ENCODE results near the gene MBD3L4. TPM values are rescaled to one million over a fixed set of nuclear protein-coding genes. Genes with fewer than 3 reads are reported as not detected.
"Not testable (repeated sequence)": the region's sequence is repeated elsewhere in the genome, so short reads cannot be mapped to it uniquely, and the experiment has no call there.

The MBD3L4 gene
- total RNA-seq, 1 donor from 2014 or later: not detected

DNA sequence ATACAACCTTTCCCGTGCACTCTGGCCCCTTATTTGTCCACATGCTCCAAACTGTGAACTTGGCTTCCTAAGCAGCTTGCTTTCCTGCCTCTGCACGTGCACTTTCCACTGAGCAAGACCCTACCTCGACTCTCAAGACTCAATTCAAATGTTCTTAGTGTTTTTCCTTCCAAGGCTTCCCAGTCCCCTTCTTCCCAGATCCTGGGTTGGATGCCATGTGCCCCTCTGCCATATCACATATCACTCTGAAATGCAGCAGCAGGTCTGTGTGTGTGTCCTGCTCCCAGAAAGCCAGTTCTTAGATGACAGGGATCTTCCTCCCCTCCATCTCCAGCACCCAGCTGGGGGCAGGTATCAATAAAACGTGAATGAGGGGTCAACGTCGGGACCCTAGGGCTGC, 32.6 kb upstream of the MBD3L4 start:
- no peak for DNase-seq (ENCODE audit: low read depth)
- TF ChIP-seq CTCF (IDR thresholded peaks at IDR 0.05; ENCODE audit: insufficient read depth, low read length, poor library complexity, severe bottlenecking): no peak
- no peaks in the 10 kb centered on the region for H3K27me3 ChIP-seq (ENCODE audit: control insufficient read depth, insufficient read depth, low read length)
- H3K4me3 ChIP-seq (ENCODE audit: low read depth, low read length): no peak overlapping the region
- H3K36me3 ChIP-seq (ENCODE audit: control insufficient read depth, insufficient read depth, low read length): peaks cover 6% of the 10 kb centered on the region

- Histone ChIP-seq H3K36me3 (ENCODE audit: control insufficient read depth, insufficient read depth, low read length) (peaks cover 1% of the 10 kb centered on the region), H3K27me3 (ENCODE audit: control insufficient read depth, insufficient read depth, low read length) (no peaks in the 10 kb centered on the region), H3K4me3 (ENCODE audit: low read depth, low read length) (peak overlapping the region; percentile 80)
- no peak for DNase-seq (ENCODE audit: low read depth)
- no peak for TF ChIP-seq CTCF (IDR thresholded peaks at IDR 0.05; ENCODE audit: insufficient read depth, low read length, poor library complexity, severe bottlenecking)
Measured at GRCh38 chr19:7069904-7070226, 29.9 kb upstream of the MBD3L4 start.

DNA sequence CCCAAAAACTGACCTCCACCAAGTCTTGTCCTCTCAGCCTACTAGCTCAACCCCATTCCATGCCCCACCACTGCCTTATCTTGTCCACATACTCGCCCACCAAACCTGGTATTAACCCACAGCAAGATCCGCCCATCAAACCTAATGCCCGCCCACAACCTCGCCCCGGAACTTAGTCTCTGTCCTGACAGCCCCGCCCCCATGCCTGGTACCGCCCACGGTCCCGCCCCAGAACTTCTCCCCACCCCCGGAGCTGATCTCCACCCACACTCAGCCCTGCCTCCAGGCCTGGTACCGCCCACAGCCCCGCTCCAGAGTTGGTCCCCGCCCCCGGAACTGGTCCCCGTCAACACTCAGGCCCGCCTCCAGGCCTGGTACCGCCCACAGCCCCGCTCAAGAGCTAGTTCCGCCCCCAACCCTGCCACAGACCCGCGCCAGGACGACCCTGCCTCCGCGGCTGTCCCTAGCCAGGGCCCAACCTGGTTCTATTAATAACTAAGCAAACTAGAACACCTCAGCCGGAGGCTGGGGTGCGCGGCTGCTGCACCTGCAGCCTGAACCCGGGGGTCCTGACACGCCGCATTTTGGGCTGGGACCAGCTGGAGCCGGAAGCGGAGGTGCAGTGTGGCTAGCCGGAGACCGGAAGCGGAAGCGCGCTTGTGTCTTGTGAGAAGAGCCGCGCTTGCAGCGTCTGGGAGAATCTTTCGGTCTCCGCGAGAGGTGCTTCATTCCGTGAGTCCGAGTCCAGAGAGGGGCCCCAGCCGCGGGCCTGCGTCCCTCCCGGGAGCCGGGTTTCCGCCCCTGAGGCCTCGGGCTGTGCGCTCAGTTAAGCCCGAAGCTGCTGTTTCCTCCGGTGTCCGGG, 29.3 kb upstream of the MBD3L4 start, which contains the start of gene ZNF557:
TSS of gene ZNF557 (plus strand) at position 662 of the 862 bp plus-strand sequence. CDS start 5,372 bp downstream, outside the sequence.
- peak within 1 kb of the TSS; percentile 80 for H3K4me3 ChIP-seq (ENCODE audit: low read depth, low read length)
- no peaks in the 10 kb centered on the region for H3K27me3 ChIP-seq (ENCODE audit: control insufficient read depth, insufficient read depth, low read length)
- H3K36me3 ChIP-seq (ENCODE audit: control insufficient read depth, insufficient read depth, low read length): peaks cover 1% of the 10 kb centered on the region
- no peak for TF ChIP-seq CTCF (IDR thresholded peaks at IDR 0.05; ENCODE audit: insufficient read depth, low read length, poor library complexity, severe bottlenecking)
- peak; percentile 75 for DNase-seq (ENCODE audit: low read depth)

GRCh38 chr19:7068599-7068998, 28.6 kb upstream of the MBD3L4 start:
- TF ChIP-seq CTCF (IDR thresholded peaks at IDR 0.05; ENCODE audit: insufficient read depth, low read length, poor library complexity, severe bottlenecking): no peak
- peaks cover 1% of the 10 kb centered on the region for H3K36me3 ChIP-seq (ENCODE audit: control insufficient read depth, insufficient read depth, low read length)
- no peak for DNase-seq (ENCODE audit: low read depth)
- H3K4me3 ChIP-seq (ENCODE audit: low read depth, low read length): no peak overlapping the region
- H3K27me3 ChIP-seq (ENCODE audit: control insufficient read depth, insufficient read depth, low read length): no peaks in the 10 kb centered on the region

- H3K27me3 ChIP-seq (ENCODE audit: control insufficient read depth, insufficient read depth, low read length): no peaks in the 10 kb centered on the region
- TF ChIP-seq CTCF (IDR thresholded peaks at IDR 0.05; ENCODE audit: insufficient read depth, low read length, poor library complexity, severe bottlenecking): no peak
- H3K4me3 ChIP-seq (ENCODE audit: low read depth, low read length): no peak overlapping the region
- H3K36me3 ChIP-seq (ENCODE audit: control insufficient read depth, insufficient read depth, low read length): peaks cover 1% of the 10 kb centered on the region
- no peak for DNase-seq (ENCODE audit: low read depth)
Measured at GRCh38 chr19:7067716-7068115, 27.7 kb upstream of the MBD3L4 start.

DNA sequence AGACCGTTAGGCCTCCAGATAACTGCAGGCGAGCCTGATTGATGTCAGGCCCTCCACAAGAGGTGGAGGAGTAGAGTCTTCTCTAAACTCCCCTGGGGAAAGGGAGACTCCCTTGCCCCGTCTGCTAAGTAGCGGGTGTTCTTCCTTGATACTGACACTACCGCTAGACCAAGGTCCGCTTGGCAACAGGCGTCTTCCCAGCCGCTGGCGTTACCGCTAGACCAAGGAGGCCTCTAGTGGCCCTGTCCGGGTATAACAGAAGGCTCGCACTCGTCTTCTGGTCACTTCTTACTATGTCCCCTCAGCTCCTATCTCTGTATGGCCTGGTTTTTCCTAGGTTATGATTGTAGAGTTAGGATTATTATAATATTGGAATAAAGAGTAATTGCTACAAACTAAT, 27.1 kb upstream of the MBD3L4 start:
- not testable (repeated sequence) for H3K4me3 ChIP-seq (ENCODE audit: low read depth, low read length); DNase-seq (ENCODE audit: low read depth); H3K27me3 ChIP-seq (ENCODE audit: control insufficient read depth, insufficient read depth, low read length); H3K36me3 ChIP-seq (ENCODE audit: control insufficient read depth, insufficient read depth, low read length)
- peak; percentile 22 for TF ChIP-seq CTCF (IDR thresholded peaks at IDR 0.05; ENCODE audit: insufficient read depth, low read length, poor library complexity, severe bottlenecking)
